ENCODE measurements around the gene XCL1. TPM values are rescaled to one million over a fixed set of nuclear protein-coding genes. Genes with fewer than 3 reads are reported as not detected.
A peak's percentile ranks its signal among the peaks of the same experiment; 100 is the strongest.
"Not testable (repeated sequence)": the region's sequence is repeated elsewhere in the genome, so short reads cannot be mapped to it uniquely, and the experiment has no call there.

The XCL1 gene
- total RNA-seq, 2 experiments from 2014 or later, result not detected

DNA sequence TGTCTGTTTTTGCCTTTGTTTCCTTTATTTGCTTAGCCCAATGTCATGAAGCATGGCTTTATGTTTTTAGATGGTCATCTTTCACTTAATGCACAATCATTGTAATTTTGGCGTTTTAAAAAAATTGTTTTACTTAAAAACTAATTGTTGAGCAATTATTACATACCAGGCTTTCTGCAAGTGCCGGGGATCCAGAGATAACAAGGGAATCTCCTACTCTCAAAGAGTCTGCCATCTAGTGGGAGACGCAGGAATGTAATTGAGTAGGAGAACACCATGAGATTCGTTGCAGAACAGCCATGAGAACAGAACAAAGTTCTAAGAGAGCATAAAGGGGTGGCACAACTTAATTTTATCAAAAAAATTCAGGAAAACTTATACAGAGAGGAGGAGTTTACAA is 2.2 kb upstream of the XCL1 start:
- CTCF ChIA-PET, result interaction anchor here (0.7 kb wide), 1 partner anchor 232 kb away, joined by 3 read pairs; no protein-coding TSS in a partner anchor
- DNase-seq, result peak; percentile 19
- intact Hi-C loops (cut with micrococcal nuclease), result loop anchor here (1.0 kb wide), 1 partner anchor 232 kb away; no protein-coding TSS in a partner anchor
- not testable (repeated sequence) for H3K4me1 Mint-ChIP-seq (ENCODE audit: low read depth); H3K9me3 Mint-ChIP-seq; H3K4me3 Mint-ChIP-seq; H3K27me3 Mint-ChIP-seq (ENCODE audit: low read depth); H3K27ac Mint-ChIP-seq; H3K36me3 Mint-ChIP-seq (ENCODE audit: low read depth)

DNA sequence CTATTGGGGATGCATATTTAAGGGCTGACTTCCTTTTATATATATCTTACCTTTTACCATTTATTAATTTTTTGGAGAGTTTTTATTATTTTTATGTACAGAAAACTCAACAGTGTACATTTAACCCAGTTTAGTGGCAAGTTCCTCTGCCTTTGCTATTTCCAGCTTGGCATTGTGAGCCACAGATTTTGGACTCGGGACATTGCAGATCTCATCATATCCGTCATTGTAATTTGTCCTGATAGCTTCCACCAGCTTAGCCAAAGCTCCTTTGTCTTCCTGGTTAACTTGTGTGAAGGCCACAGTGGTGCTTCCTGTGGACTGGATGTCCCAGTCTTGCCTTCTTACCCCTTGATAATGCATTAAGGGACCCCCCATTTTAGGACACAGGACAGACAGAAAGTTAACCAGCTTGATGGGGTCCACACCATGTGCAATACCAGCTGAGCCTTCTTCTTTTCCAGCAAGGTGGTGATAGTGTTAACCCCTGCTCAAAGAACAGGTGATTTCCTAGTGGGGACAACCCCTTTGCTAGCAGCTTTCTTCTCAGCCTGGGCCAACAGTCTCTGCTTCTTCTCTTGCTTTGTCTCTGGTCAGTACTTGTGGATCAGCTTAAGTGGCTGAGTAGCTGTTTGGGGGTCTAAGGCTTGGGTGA is 2.3 kb downstream of the XCL1 start:
- H3K27ac Mint-ChIP-seq, H3K4me3 Mint-ChIP-seq: not testable (repeated sequence)
- CTCF ChIA-PET, result interaction anchor here (0.6 to 1.4 kb wide), 3 partner anchors 140 to 333 kb away, joined by 3 to 6 read pairs (median 5); no protein-coding TSS in a partner anchor

DNA sequence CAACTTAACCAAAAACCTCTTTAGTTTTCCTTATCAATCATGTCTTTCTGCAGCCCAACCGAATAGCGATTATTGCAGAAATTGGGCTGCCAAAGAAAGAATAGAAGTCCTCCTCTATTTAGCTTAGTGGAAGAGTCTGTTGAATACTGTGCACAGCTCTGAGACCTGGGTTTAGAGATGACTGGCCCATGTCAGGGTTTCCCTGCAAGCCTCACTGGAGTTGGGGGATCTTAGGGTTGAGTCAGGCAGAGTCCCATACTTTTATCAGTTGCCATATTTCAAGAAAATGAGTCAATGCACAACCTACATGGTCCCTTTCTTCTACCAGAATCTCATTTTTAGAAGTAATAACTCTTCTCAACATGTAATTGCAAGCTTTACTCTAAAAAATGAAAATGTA is 3.9 kb downstream of the XCL1 start:
- H3K36me3 Mint-ChIP-seq (ENCODE audit: low read depth); H3K27ac Mint-ChIP-seq; H3K27me3 Mint-ChIP-seq (ENCODE audit: low read depth); H3K4me3 Mint-ChIP-seq; H3K4me1 Mint-ChIP-seq (ENCODE audit: low read depth); CTCF ChIA-PET; H3K9me3 Mint-ChIP-seq; intact Hi-C loops (cut with micrococcal nuclease): not testable (repeated sequence)
- peak; percentile 35 for DNase-seq

More for the DNA sequence above, 2.3 kb downstream of the XCL1 start:
- H3K27me3 Mint-ChIP-seq (ENCODE audit: low read depth); H3K4me1 Mint-ChIP-seq (ENCODE audit: low read depth); intact Hi-C loops (cut with micrococcal nuclease); DNase-seq; H3K9me3 Mint-ChIP-seq; H3K36me3 Mint-ChIP-seq (ENCODE audit: low read depth): not testable (repeated sequence)

DNA sequence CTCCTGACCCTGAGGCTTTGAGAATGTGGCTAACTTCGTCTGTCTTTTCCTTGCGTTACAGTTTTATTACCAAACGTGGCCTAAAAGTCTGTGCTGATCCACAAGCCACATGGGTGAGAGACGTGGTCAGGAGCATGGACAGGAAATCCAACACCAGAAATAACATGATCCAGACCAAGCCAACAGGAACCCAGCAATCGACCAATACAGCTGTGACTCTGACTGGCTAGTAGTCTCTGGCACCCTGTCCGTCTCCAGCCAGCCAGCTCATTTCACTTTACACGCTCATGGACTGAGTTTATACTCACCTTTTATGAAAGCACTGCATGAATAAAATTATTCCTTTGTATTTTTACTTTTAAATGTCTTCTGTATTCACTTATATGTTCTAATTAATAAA is 4.6 kb downstream of the XCL1 start:
- DNase-seq; H3K9me3 Mint-ChIP-seq; CTCF ChIA-PET; H3K4me3 Mint-ChIP-seq; intact Hi-C loops (cut with micrococcal nuclease); H3K4me1 Mint-ChIP-seq (ENCODE audit: low read depth); H3K27ac Mint-ChIP-seq; H3K27me3 Mint-ChIP-seq (ENCODE audit: low read depth); H3K36me3 Mint-ChIP-seq (ENCODE audit: low read depth): not testable (repeated sequence)

DNA sequence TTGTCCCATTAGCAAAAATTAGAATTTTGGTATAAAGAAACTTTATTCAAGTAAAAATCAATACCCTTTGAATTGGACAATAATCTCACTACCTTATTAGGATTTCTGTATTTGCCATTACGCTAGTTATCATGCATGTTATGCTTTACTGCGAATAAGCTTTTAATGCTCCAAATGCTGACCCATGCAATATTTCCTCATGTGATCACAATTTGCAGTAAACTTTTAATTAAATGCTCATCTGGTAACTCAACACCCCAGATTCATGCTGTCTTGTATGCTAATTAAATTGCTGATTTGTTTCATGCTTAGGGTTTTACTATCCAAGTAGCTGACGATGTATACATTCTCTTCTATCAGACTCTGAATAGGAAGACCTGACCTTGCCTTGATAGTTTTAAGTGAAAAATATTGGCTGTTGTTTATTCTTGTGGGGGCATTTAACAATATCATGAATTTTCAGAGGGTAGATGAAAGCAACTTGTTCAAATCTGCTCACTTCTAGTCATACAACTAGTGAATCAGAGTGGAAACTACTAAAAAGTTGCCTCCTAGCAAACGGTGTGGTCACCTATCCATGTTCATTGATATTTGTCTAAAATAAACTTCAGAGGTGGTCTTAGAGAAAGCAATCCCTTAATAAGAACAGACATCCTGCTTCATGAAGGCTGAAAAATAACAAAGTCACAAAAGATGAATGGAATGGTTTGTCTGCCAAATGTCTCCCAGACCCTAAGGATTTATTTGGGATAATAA is 5.6 kb downstream of the XCL1 start:
- no peak overlapping the region for H3K4me3 Mint-ChIP-seq
- H3K4me1 Mint-ChIP-seq (ENCODE audit: low read depth), result no peaks in the 10 kb centered on the region
- H3K27ac Mint-ChIP-seq, result no peak overlapping the region
- no peaks in the 10 kb centered on the region for H3K9me3 Mint-ChIP-seq
- no peaks in the 10 kb centered on the region for H3K27me3 Mint-ChIP-seq (ENCODE audit: low read depth)
- CTCF ChIA-PET, result interaction anchor here (0.6 to 1.3 kb wide), 2 partner anchors 21 to 127 kb away, joined by 3 to 7 read pairs; no protein-coding TSS in a partner anchor
- intact Hi-C loops (cut with micrococcal nuclease), result no loop called here
- H3K36me3 Mint-ChIP-seq (ENCODE audit: low read depth), result no peaks in the 10 kb centered on the region
- DNase-seq, result no peak

DNA sequence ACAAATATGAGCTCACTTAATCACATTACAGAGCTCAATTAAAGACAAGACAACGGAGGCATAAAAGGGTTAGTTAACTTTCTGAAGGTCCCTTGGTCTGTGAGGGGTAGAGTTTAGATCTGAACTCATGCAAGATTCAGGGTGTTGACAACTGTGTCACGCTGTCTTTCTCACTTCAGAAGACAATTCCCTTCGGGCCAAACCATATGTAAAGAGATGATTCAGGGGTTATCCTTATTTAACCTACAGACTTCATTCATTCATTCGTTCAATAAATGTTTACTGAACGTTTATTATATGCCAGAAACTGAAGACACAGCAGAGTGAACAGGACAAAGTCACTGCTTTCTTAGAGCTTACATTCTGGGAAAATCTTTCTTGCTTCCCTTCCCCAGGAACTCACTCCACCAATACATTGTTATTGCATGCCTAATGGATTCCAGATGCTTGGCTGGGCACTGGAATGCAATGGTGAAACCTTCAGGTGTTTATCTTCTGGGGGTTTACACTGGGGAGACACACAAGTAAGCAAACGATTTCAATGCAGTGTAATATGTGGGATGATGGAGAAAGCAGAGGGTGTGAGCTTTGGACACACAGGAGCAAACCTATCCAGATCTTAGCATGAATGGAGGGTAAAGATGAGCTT is 6.4 kb downstream of the XCL1 start:
- H3K4me3 Mint-ChIP-seq, result no peak overlapping the region
- no peaks in the 10 kb centered on the region for H3K36me3 Mint-ChIP-seq (ENCODE audit: low read depth)
- no peak for DNase-seq
- intact Hi-C loops (cut with micrococcal nuclease), result no loop called here
- no peak overlapping the region for H3K27ac Mint-ChIP-seq
- no peaks in the 10 kb centered on the region for H3K9me3 Mint-ChIP-seq
- H3K4me1 Mint-ChIP-seq (ENCODE audit: low read depth), result no peaks in the 10 kb centered on the region
- no peaks in the 10 kb centered on the region for H3K27me3 Mint-ChIP-seq (ENCODE audit: low read depth)
- CTCF ChIA-PET, result interaction anchor here (0.6 to 1.3 kb wide), 2 partner anchors 21 to 126 kb away, joined by 3 to 7 read pairs; no protein-coding TSS in a partner anchor

DNA sequence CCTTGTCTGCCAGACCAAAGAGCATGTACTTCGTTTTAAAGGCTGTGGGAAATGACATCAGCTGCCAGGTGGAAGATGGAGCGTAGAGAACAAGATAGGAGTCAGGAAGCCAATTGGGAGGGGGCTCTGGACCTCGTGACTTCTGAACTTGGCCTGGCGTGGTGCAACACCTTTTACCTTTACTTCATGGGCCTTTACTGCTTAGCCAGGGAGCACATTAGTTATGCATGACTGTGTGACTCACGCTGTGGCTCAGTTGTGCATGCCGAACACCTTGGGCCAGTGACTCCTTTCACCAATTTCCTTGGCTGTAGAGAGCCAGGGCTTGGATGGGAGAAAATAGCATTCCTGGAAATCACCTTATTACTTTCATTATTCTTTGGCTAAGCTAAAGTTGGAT is 7.2 kb downstream of the XCL1 start:
- CTCF ChIA-PET, result no interaction called here
- no peak for DNase-seq
- no peaks in the 10 kb centered on the region for H3K9me3 Mint-ChIP-seq
- intact Hi-C loops (cut with micrococcal nuclease), result no loop called here
- H3K27ac Mint-ChIP-seq, result no peak overlapping the region
- H3K36me3 Mint-ChIP-seq (ENCODE audit: low read depth), result no peaks in the 10 kb centered on the region
- no peaks in the 10 kb centered on the region for H3K4me1 Mint-ChIP-seq (ENCODE audit: low read depth)
- H3K4me3 Mint-ChIP-seq, result no peak overlapping the region
- no peaks in the 10 kb centered on the region for H3K27me3 Mint-ChIP-seq (ENCODE audit: low read depth)

DNA sequence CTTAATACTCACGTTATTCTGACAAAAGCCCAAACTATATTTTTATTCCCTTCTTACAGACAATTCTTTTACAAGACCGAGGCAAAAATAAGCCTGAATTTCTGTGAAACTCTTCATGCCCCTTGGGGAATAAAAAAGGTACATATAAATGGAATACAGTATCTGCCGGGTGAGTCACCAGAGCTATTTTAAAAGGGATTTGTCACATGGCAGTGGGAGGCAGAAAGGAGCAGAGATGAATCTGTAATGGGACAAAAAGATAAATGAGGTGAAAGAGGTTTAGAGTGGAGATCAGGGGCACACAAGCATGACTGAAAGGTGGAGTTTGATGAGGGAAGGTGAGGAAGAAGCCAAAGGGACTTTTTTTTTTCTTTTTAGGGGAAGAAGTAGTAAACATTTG is 8.8 kb downstream of the XCL1 start:
- H3K9me3 Mint-ChIP-seq, result no peaks in the 10 kb centered on the region
- no peak for DNase-seq
- CTCF ChIA-PET, result interaction anchor here (1.1 to 1.4 kb wide), 2 partner anchors 18 to 243 kb away, joined by 3 to 4 read pairs; no protein-coding TSS in a partner anchor
- no peaks in the 10 kb centered on the region for H3K4me1 Mint-ChIP-seq (ENCODE audit: low read depth)
- H3K27me3 Mint-ChIP-seq (ENCODE audit: low read depth), result no peaks in the 10 kb centered on the region
- H3K27ac Mint-ChIP-seq, result no peak overlapping the region
- H3K36me3 Mint-ChIP-seq (ENCODE audit: low read depth), result no peaks in the 10 kb centered on the region
- intact Hi-C loops (cut with micrococcal nuclease), result no loop called here
- no peak overlapping the region for H3K4me3 Mint-ChIP-seq

DNA sequence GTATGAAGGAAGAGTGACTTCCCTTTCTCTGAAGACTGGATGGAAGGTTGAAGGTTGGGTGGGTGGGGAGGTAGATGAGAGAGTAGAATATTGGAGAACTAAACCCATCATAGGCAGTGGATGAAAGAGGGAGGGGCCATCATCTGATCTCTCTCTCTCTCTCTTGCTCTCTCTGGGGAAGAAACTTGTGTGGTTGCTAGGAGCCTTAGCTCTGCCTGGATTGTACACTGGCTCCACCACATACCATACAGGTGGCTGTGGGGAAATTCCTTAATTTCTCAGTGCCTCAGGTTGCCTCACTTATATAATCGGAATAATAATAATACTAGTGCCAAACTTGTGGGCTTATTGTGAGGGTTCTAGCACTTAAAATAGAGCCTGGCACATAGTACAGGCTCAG is 9.5 kb downstream of the XCL1 start:
- intact Hi-C loops (cut with micrococcal nuclease), result no loop called here
- Mint-ChIP-seq H3K27me3 (ENCODE audit: low read depth) (no peaks in the 10 kb centered on the region), H3K36me3 (ENCODE audit: low read depth) (no peaks in the 10 kb centered on the region), H3K27ac (no peak overlapping the region), H3K9me3 (no peaks in the 10 kb centered on the region), H3K4me1 (ENCODE audit: low read depth) (no peaks in the 10 kb centered on the region), H3K4me3 (no peak overlapping the region)
- CTCF ChIA-PET, result no interaction called here
- no peak for DNase-seq

DNA sequence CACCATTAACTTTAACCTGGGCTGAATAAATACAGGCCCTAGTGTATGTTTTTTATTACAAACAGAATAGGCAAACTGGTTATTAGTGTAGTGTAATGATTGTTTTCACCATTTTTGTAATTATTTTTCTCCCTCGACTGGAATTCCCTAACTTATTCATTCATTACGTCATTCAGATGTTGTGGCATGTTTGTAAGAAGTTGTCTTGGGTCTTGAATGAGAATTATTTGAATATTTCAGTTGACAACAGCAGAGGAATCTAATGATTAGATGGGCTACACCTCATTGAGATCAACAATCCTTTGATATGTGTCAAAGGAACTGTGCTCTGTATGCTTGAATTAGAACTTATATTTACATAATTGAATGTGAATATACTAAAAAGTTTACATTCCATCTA is 12.8 kb downstream of the XCL1 start:
- Mint-ChIP-seq H3K27me3 (ENCODE audit: low read depth) (no peaks in the 10 kb centered on the region), H3K4me1 (ENCODE audit: low read depth) (no peaks in the 10 kb centered on the region), H3K9me3 (no peaks in the 10 kb centered on the region), H3K27ac (no peak overlapping the region), H3K36me3 (ENCODE audit: low read depth) (no peaks in the 10 kb centered on the region), H3K4me3 (no peak overlapping the region)
- intact Hi-C loops (cut with micrococcal nuclease), result no loop called here
- CTCF ChIA-PET, result no interaction called here
- DNase-seq, result no peak

DNA sequence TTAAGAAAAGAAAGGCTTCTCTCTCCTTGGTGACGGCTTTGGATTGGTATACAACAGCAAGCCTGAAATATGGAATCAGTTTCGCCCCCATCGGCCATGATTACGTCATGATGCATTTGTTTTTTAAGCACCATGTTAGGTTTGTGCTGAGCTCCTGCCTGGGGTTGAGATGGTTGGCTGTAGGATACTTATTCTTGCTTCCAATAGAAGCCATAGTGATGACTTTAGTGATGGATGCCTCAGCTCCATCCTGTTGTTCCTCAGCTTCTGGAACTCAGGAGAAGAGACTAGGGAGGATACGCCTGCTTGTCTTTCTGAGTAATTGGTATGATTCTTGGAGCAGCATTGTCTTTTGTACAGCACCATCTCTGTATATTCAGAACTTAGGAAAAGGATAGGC is 14.7 kb downstream of the XCL1 start:
- no peak for DNase-seq
- H3K27ac Mint-ChIP-seq, result no peak overlapping the region
- intact Hi-C loops (cut with micrococcal nuclease), result no loop called here
- no peaks in the 10 kb centered on the region for H3K36me3 Mint-ChIP-seq (ENCODE audit: low read depth)
- CTCF ChIA-PET, result interaction anchor here (0.9 kb wide), 1 partner anchor 12 kb away, joined by 3 read pairs; no protein-coding TSS in a partner anchor
- no peak overlapping the region for H3K4me3 Mint-ChIP-seq
- no peaks in the 10 kb centered on the region for H3K4me1 Mint-ChIP-seq (ENCODE audit: low read depth)
- H3K27me3 Mint-ChIP-seq (ENCODE audit: low read depth), result no peaks in the 10 kb centered on the region
- H3K9me3 Mint-ChIP-seq, result no peaks in the 10 kb centered on the region

DNA sequence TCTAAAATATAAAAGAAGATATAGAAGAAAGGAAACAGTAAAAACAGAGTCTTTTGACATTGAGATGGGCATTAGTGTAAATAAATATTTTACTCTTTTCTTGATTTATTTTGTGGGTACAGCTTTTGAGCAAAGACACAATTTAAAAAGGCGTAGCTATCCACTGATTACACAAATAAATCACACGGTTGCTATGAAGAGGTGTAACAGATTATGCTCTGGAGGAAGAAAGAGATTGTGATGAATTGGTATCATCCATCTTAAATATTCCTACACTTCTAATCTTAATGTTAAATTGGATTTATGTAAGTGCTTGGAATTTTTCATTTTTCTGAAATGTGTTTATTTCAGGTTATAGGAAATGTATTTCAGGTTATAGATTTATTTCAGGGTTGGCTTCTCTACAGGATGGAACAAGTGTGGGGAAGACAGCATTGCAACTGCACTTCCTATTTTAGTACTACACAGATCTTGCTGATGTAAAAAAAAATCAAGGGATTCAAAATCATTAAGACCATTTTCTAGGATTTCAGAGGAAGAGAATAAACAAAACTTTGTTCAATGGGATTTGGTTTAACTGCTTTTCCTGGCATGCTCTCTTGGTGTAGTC is 15.3 kb downstream of the XCL1 start:
- H3K9me3 Mint-ChIP-seq, result no peaks in the 10 kb centered on the region
- H3K27me3 Mint-ChIP-seq (ENCODE audit: low read depth), result no peaks in the 10 kb centered on the region
- H3K4me1 Mint-ChIP-seq (ENCODE audit: low read depth), result no peaks in the 10 kb centered on the region
- no peak for DNase-seq
- intact Hi-C loops (cut with micrococcal nuclease), result no loop called here
- H3K36me3 Mint-ChIP-seq (ENCODE audit: low read depth), result no peaks in the 10 kb centered on the region
- no peak overlapping the region for H3K4me3 Mint-ChIP-seq
- CTCF ChIA-PET, result interaction anchor here (0.9 kb wide), 1 partner anchor 12 kb away, joined by 3 read pairs; no protein-coding TSS in a partner anchor
- H3K27ac Mint-ChIP-seq, result no peak overlapping the region

All from activated naive CD4-positive, alpha-beta T cell treated with anti-CD3 and anti-CD28 coated beads for 36 hours (primary cell).